GM21447 (cell line): ENCODE measurements around the gene TRIM74.
"Not testable (repeated sequence)": the region's sequence is repeated elsewhere in the genome, so short reads cannot be mapped to it uniquely, and the experiment has no call there.

Experiments used
- ATAC-seq: cut with Tn5 transposase; IDR thresholded peaks from one replicate; pipeline ENCODE4 v1.9.1; 2021; ENCODE audit not compliant: unreplicated experiment

Gene TRIM74

DNA sequence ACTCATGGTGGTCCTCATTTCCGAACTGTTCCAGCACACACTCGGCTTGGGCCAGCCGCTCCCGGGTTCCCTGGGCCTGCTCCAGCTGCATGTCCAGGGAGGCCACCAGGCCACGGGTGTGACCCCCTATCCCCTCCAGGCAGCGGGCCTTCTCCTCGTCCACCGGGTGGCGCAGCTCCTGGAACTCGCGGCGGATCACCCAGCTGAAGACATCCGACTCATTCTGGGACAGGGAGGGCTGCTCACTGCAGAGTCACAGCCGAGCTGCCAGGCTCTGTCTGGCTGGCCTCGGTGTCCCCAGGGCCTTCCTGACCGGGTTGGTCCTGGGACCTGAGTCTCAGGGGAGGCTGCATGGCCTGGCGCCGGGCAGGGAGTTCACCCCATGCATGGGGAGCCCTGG lies 9.2 kb downstream of the TRIM74 start:
- not testable (repeated sequence) for ATAC-seq

DNA sequence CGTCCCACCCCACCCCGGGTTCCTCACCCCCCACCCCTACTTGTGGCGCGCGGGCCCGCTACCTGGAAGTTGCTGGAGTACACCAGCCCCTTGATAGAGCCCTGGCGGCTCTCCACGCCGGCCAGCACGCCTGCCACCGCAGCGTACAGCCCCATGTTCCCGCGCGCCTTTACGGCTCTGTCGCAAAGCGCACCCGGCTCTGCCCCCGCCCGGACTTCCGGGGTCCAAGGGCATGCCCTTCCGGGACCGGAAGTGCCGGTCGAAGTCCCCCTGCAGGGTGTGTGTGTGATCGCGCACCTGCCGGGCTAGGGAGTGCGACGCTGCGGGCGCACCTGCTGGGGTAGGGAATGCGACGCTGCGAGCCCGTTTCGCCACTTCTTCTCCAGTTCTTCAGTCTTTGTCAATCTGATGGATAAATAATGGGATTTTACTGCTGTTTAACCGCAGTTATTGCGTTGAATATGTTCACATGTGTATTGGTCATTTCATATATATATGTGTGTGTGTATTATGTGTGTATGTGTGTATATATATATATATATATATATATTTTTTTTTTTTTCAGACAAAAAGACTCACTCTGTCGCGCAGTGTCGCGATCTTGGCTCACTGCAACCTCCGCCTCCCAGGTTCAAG lies 14.6 kb downstream of the TRIM74 start:
- peak; percentile 86 for ATAC-seq

DNA sequence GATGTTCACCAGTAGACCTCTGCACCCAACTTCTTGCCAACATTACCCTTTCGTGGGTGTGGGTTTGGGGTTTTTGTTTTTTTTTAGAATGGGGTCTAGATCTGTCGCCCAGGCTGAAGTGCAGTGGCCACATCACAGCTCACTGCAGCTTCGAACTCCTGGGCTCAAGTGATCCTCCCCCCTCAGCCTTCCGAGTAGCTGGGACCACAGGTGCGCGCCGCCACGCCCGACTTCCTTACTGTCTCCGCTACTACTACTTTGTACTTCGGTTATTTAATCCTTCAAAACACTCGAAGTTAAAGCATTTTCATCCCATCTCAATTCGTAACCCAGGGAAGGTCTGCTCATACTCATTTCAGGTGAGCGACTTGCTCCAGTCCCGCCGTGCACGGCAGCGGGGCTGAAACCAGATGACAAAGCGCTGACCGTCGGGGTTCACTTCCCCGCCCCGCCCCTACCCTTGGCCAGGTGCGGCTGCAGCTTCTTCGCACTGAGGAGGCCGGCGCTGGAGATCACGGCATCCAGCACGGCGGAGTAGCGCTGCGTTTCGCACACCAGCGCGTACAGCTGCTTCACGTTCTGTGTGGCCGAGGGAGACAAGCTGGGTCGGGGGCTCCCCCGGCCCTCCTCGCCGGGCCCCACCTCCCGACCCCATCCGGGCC lies 15.2 kb downstream of the TRIM74 start:
- ATAC-seq: peak; percentile 61

DNA sequence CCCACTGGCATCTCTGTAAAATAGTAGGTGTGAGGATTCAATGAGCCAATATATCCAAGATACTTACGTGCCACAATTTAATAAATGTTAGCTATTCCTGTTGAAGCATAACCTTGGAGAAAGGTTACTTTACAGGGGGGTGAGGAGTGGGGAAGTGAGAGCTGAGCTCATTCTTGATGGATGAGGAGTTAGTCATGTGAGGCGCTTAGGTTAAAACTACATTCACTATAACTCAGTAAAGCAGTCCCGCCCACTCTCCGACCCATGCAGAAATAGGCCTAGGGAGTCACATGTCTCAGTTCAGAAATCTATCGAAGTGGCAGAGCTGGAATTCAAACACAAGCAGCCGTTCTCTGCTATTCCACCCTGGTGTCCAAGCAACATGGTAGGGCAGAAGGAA lies 18.8 kb downstream of the TRIM74 start:
- not testable (repeated sequence) for ATAC-seq

DNA sequence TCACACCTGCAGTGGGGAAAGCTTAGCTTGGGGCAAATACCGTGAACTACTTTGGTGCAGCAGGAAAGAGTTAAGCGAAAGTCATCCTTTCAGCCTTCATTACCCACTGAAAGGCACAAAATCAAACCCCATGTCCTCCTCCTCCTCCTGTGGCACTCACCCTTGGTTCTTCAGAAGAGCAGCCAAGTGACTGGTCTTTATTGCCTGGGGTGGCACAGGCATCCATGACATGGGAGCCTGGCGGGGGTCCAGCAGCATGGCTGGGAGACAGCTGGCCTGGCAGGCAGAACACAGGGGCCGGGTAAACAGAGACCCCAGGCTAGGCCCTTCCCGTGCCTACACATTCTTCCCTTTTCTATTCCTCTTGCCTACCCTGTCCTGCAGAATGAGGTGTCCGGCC lies 19.6 kb downstream of the TRIM74 start:
- ATAC-seq: not testable (repeated sequence)

DNA sequence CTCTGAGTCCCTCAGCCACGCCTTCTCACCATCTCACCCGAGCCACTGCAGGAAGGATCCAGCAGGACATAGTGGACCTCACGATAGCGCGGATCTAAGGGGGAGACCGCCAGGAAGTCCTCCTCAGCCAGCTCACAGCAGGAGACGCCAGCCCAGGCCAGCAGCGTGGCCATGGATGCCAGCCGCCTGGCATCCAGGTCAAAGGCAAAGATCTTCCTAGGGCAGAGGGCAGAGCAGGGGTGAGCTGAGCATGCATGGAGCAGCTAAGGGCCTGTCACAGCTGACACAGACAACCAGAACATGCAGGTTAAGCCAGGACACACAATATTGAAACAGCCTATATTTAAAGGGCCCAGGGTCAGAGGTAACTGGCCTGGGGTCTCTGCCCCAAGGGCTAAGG lies 20.0 kb downstream of the TRIM74 start:
- ATAC-seq: not testable (repeated sequence)

DNA sequence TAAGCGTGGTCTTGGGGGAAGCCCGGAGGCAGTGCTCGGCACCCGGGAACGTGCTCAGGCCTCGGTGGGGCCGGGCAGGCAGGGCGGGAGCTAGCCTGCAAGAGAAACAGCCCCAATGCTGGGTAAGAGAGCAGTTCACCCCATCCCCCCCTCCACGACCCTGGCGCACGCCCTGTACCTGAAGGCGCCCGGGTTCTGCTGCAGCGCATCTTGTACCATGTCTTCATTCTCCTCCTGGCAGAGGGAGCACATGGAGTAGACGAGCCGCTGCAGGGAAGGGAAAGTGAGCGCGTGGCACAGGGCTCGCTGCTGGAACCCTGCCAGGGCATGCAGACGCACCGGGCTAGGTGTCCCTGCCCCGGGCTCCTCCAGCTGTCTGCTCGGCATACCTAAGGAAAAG lies 20.6 kb downstream of the TRIM74 start:
- ATAC-seq: not testable (repeated sequence)

DNA sequence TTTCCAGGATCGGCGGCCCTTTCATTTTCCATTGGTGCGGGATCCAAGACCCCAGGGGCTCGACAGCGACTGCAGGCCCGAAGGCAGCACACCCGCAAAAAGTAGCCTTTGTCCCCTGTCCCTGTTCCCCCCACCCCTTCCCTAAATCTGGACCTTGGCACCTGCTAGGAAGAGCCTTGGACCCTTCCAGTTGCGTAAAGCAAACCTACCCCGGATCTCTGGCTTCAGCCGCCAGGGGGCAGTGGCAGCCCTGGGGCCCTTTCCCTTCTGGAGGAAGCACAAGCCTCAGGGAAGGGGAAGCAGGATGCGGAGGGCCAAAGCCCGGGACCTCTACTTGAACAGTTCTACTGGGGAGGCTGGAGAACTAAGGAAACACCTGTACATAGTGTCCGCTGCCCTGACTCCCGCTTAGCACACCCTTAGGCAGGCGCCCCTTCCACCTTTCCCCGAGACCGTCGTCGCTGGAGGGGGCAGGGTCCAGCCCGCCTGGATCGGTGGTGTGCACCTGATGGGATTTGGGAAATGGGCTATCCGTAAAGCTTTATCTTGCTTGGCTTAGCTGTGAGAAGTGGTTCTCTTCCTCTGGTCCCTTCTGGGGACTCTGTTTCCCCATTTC lies 23.0 kb downstream of the TRIM74 start:
- not testable (repeated sequence) for ATAC-seq

DNA sequence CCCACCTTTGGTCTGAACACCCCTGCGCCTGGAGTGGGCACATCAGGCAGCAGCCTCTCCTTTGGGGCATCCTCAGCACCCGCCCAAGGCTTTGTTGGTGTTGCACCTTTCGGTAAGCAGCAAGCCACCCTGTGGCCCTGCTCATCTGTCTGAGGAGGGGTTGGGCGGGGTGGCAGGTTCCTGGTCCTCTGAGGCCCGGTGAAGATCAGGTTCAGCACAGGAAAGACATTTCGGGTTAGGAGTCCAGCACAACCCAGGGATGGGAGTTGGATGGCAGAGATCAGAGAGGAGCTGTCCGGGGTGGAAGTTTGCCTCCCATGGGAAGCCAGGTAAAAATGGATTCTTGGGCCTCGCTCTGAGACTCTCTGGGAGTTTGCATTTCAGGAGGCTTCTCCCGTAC lies 23.7 kb downstream of the TRIM74 start:
- ATAC-seq: not testable (repeated sequence)

DNA sequence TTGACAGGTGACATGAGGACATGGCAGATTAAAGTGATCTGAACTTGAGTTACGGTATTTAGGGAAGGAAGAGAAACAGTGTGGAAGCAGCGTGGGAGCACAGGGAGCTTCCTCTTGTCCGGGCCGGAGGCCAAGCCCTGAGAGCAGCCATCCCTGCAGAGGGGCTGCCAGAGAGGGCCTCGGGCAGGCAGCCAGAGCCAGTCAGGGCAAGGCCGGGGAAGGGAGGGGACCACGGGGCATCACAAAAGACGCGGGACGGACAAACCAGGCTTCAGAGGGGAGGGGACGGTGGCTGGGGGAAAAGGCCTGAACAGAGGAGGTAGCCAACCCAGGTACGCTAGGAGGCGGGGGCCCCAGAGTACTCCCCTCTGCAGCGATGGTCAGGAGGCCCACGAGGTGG lies 24.3 kb downstream of the TRIM74 start:
- ATAC-seq: not testable (repeated sequence)

DNA sequence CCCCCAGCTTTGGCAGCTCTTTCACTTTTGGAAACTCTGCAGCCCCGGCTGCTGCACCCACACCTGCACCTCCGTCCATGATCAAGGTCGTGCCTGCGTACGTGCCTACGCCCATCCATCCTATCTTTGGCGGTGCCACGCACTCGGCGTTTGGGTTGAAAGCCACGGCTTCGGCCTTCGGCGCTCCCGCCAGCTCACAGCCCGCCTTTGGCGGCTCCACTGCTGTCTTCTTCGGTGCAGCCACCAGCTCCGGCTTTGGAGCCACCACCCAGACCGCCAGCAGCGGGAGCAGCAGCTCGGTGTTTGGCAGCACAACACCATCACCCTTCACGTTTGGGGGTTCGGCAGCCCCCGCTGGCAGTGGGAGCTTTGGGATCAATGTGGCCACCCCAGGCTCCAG lies 26.3 kb downstream of the TRIM74 start:
- ATAC-seq: not testable (repeated sequence)

DNA sequence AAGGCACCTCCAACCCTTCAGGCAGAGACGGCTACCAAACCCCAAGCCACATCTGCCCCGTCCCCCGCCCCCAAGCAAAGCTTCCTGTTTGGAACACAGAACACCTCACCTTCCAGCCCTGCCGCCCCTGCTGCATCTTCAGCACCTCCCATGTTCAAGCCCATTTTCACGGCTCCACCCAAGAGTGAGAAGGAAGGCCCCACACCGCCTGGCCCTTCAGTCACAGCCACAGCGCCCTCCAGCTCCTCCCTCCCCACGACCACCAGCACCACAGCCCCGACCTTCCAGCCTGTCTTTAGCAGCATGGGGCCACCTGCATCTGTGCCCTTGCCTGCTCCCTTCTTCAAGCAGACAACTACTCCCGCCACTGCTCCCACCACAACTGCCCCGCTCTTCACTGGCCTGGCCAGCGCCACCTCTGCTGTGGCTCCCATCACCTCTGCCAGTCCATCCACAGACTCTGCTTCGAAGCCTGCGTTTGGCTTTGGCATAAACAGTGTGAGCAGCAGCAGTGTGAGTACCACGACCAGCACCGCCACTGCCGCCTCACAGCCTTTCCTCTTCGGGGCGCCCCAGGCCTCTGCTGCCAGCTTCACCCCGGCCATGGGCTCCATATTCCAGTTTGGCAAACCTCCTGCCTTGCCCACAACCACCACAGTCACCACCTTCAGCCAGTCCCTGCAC lies 27.1 kb downstream of the TRIM74 start:
- ATAC-seq: not testable (repeated sequence)

DNA sequence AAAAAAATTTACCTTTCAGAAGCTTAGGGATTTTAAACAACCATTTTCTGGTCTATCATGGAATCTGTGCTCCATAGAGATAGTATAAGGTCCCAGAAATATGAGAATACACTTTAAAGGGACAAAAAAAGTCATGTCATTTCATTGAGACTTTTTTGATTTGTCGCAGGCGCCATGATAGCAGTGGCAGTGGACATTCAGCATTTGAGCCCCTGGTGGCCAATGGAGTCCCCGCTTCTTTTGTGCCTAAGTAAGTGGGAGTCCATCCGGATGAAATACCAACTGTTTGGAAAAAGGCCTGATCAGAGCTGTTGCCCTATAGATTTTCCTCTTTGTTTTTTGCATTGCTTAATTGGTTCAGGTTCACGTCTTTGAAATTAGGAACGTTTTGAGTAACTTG lies 41.0 kb downstream of the TRIM74 start:
- not testable (repeated sequence) for ATAC-seq

DNA sequence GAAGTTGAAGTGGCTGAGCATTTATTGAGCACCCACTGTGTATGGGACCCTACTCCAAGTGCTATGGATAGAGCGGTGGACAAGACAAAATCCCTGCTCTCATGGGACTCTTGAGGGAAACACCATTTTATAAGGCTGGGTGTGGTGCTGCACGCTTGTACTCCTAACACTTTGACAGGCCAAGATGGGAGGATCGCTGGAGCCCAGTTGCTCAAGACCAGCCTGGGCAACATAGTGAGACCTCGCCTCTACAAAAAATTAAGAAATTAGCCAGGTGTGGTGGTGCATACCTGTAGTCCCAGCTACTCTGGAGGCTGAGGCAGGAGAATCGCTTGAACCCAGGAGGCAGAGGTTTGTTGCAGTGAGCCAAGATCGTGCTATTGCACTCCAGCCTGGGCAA lies 41.5 kb downstream of the TRIM74 start:
- not testable (repeated sequence) for ATAC-seq

DNA sequence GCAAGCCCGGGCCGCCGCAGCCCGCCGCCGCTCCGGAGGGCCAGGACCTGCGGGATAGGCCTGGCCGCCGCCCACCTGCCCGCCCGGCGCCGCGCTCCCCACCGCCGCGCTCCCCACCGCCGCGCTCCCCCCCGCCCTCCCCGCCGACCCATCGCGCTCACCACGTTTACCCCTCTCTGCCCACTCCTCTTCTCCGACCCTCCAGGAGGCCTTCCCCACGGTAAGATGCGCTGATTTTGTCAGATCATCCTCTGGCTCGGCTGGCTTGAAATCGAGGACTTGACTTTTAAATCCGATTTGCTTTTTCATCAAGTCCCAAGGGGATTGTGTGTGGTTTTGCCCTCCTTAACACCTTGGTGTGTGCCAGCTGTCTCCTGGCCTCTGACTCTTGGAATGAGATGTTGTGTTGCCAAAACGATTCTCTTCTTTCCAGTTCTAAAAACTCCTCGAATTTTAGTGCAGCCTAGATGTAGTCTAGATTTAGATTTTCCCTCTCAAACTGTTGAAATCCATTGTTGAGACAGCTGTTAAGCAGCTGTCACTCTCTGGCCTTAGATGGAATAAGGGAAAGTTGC lies 43.6 kb downstream of the TRIM74 start:
- ATAC-seq: peak; percentile 21

DNA sequence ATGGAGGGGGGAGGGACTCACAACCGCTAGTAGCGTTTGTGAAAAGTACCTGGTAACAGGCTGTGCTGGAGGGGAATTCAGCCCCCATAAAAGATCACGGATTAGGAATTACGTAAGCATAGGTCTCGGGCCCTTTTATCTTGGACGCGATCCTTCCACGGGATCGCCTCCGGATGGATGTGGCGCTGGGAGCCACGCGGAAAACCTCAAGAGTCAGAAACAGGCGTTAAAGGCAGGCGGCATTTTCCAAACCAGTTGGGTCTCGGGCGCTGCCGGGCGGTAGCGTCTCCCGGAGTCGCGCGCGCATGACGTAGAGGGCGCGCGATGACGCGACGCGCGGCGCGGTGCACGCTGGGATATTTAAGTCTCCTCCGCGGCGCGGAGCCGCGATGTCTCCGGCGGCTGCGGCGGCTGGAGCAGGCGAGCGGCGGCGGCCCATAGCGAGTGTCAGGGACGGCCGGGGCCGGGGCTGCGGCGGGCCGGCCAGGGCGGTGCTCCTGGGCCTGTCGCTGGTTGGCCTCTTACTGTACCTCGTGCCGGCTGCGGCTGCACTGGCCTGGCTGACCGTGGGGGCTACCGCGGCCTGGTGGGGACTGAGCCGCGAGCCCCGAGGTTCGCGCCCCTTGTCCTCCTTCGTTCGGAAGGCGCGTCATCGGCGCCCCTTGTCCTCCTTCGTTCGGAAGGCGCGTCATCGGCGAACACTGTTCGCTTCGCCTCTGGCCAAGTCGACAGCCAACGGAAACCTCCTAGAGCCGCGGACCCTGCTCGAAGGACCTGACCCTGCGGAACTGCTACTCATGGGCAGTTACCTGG lies 44.3 kb downstream of the TRIM74 start, which contains the start of gene POM121:
POM121 (plus strand) TSS at position 363 of the 813 bp plus-strand sequence; CDS start at position 390, 27 bp downstream.
- peak; percentile 88 for ATAC-seq

DNA sequence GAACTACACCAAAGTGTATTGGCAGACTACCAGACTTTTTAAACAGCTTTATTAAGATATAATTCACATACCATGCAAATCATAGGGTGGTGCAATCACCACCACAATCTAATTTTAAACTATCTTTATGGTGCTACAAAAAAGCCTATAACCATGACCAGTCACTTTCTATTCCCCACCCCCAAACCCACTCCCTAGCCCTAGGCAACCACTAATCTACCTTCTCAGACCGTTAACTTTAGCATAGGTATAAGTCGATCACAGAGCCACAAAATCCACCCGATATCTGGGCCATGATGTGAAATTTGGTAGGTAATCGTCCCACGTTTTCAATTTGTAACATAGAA lies 44.9 kb downstream of the TRIM74 start:
- ATAC-seq: peak; percentile 36

DNA sequence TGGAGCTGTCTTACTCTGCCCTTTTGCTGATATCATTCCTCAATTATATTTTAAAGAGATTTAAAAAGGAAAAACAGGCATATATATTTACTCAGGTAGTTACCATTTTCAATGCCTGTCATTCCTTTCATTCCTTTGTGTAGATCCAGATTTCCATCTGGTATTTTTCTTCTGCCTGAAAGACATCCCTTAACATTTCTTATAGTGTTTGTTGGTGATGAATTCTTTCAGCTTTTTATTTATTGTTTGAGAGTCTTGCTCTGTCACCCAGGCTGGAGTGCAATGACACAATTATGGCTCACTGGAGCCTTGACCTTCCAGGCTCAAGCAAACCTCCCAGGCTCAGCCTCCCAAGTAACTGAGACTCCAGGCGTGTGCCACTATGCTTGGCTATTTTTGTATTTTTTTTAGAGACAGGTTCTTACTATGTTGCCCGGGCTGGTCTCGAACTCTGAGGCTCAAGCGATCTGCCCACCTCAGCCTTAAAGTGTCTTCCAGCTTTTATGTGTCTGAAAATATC lies 50.0 kb downstream of the TRIM74 start:
- no peak for ATAC-seq

DNA sequence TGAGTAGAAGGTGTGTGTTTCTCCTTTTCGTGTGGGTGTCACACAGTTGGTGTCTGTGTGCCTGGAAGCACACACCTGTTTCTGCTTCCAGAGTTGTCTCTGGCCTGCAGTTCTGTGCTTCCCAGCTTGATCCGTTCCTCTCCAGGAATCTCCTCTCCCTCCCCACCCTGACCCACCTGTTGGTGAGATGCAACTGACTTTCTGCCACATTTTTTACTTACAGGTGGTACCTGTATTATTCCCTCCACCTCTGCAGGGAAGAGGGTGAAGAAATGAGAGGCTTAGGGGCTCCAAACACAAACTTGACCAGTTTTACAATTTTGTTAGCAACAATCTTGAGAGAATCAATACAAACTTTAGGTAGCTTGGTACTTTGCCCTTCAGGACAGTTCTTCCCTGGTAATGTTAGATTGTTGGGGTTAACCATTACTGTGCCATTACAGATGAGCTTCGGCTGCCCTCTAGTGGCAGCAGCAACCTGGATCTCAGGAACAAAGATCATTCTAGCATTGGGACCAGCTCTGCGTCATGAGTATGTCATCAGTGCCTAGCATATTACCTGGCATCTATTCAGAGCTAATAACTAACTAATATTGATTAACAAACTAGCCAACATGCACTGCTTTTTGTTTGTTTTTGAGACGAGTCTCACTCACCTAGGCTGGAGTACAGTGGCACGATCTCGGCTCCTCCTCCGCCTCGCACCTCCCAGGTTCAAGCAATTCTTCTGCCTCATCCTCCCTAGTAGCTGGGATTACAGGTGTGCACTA lies 54.3 kb downstream of the TRIM74 start:
- peak; percentile 89 for ATAC-seq
